OCI-LY3 (cell line): ENCODE measurements around the gene MMP7.
A peak's percentile ranks its signal among the peaks of the same experiment; 100 is the strongest.

ENCODE experiments used
- H2AFZ ChIP-seq: fragments of 200-600, 300-600 bp; shearing (Covaris generic); 2 replicates; pipeline ENCODE4 v1.6.0; 2014; ENCODE audit warnings: antibody characterized with exemption, low read depth, low read length
- H3K27ac ChIP-seq: fragments of 200-600, 300-600 bp; sonication (generic); 2 replicates; pipeline ENCODE4 v1.5.1; 2014; ENCODE audit warnings: mild to moderate bottlenecking, low read length, moderate library complexity, mixed read lengths
- H3K27me3 ChIP-seq: fragments of 200-600, 300-600 bp; sonication (generic); 2 replicates; pipeline ENCODE4 v1.6.1; 2014; ENCODE audit warnings: low read depth, low read length, mixed read lengths
- H3K36me3 ChIP-seq: fragments of 200-600, 300-600 bp; sonication (generic); replicated peaks from 2 replicates; pipeline ENCODE3; 2014; ENCODE audit warnings: low read depth, low read length, mixed read lengths
- H3K4me1 ChIP-seq: fragments of 300-600, 200-600 bp; sonication (generic); 2 replicates; pipeline ENCODE4 v1.6.1; 2014; ENCODE audit warnings: low read length, mixed read lengths
- H3K4me2 ChIP-seq: fragments of 200-600, 300-600 bp; sonication (generic); 2 replicates; pipeline ENCODE4 v1.6.1; 2014; ENCODE audit warnings: low read length, mixed read lengths
- H3K4me3 ChIP-seq: fragments of 300-600, 200-600 bp; sonication (generic); 2 replicates; pipeline ENCODE4 v1.5.1; 2014; ENCODE audit warnings: antibody characterized with exemption, mild to moderate bottlenecking, low read length, moderate library complexity
- H3K79me2 ChIP-seq: fragments of 300-600, 200-600 bp; shearing (Covaris generic); 2 replicates; pipeline ENCODE4 v1.6.1; 2014; ENCODE audit warnings: mild to moderate bottlenecking, low read length, mixed read lengths
- H3K9ac ChIP-seq: fragments of 300-600, 200-600 bp; shearing (Covaris generic); 2 replicates; pipeline ENCODE4 v1.6.0; 2014; ENCODE audit warnings: mild to moderate bottlenecking, low read length, moderate library complexity
- H3K9me3 ChIP-seq: fragments of 200-600, 300-600 bp; shearing (Covaris generic); 2 replicates; pipeline ENCODE4 v1.6.1; 2014; ENCODE audit warnings: low read length, mixed read lengths; ENCODE audit not compliant: insufficient read depth
- H4K20me1 ChIP-seq: fragments of 200-600, 300-600 bp; sonication (generic); 2 replicates; pipeline ENCODE4 v1.6.1; 2016; ENCODE audit warnings: low read length, mixed read lengths; ENCODE audit not compliant: insufficient read depth
- CTCF ChIP-seq: fragments of 200-600, 300-600 bp; sonication (generic); IDR thresholded peaks from 2 replicates; pipeline ENCODE4 v1.5.1; 2014; ENCODE audit warnings: antibody characterized with exemption, low read length, low read depth
- EZH2phosphoT487 ChIP-seq: fragments of 200-600 bp; shearing (Covaris generic); IDR thresholded peaks from 2 replicates; pipeline ENCODE4 v1.6.1; 2018; ENCODE audit warnings: antibody characterized with exemption, mixed run types, low read depth

The MMP7 gene

DNA sequence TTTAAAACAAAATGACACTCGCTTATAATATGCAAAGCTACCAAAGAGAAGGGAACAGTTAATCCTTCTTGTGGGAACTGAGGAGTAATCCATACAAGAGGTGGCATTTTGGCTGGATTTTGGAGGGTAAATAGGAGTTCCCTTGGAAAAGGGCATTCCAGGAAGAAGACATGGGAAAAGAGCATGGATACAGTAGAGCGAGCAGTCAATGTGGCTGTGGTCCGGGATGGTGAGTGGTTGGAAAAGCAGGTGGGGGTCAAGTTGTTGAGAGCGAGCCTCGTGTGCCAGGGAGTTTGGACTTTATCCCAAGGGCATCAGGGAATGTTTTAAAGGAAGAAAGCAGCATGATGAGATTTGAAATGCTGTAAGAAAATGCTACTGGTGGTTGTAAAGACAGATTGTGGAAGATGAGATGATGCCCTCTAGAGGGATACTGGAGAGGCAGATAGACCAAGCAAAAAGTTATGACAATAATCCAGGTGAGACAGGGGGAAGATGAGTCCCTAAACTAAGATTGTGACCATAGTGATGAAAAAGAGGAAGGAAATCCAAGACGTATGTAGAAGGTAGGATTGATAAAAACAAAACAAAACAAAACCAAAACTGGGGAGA, 3.8 kb upstream of the MMP7 start:
- H2AFZ ChIP-seq: no peak overlapping the region
- H3K79me2 ChIP-seq: no peaks in the 10 kb centered on the region
- H3K27ac ChIP-seq: no peak overlapping the region
- H3K27me3 ChIP-seq: no peaks in the 10 kb centered on the region
- TF ChIP-seq EZH2phosphoT487 (no peak), CTCF (peak; percentile 51)
- no peaks in the 10 kb centered on the region for H3K9me3 ChIP-seq
- no peaks in the 10 kb centered on the region for H4K20me1 ChIP-seq
- H3K9ac ChIP-seq: no peak overlapping the region
- H3K4me3 ChIP-seq: no peak overlapping the region
- H3K4me1 ChIP-seq: peaks cover 21% of the 10 kb centered on the region
- H3K4me2 ChIP-seq: peak overlapping the region; percentile 30; the same call in 1 of the 2 replicates
- no peaks in the 10 kb centered on the region for H3K36me3 ChIP-seq

- H4K20me1 ChIP-seq: no peaks in the 10 kb centered on the region
- no peak overlapping the region for H3K4me2 ChIP-seq
- H3K4me3 ChIP-seq: no peak overlapping the region
- peaks cover 12% of the 10 kb centered on the region for H3K4me1 ChIP-seq
- no peak overlapping the region for H3K9ac ChIP-seq
- no peak overlapping the region for H2AFZ ChIP-seq
- no peak overlapping the region for H3K27ac ChIP-seq
- no peaks in the 10 kb centered on the region for H3K79me2 ChIP-seq
- no peaks in the 10 kb centered on the region for H3K36me3 ChIP-seq
- no peaks in the 10 kb centered on the region for H3K27me3 ChIP-seq
- TF ChIP-seq EZH2phosphoT487 (no peak), CTCF (no peak)
- no peaks in the 10 kb centered on the region for H3K9me3 ChIP-seq
Observed at GRCh38 chr11:102528618-102529017, 1.9 kb downstream of the MMP7 start.

- H3K27ac ChIP-seq: no peak overlapping the region
- no peak overlapping the region for H3K4me2 ChIP-seq
- H3K27me3 ChIP-seq: no peaks in the 10 kb centered on the region
- no peaks in the 10 kb centered on the region for H3K9me3 ChIP-seq
- no peaks in the 10 kb centered on the region for H3K36me3 ChIP-seq
- no peaks in the 10 kb centered on the region for H4K20me1 ChIP-seq
- no peak for TF ChIP-seq EZH2phosphoT487
- no peak for TF ChIP-seq CTCF
- H3K4me3 ChIP-seq: no peak overlapping the region
- peaks cover 17% of the 10 kb centered on the region for H3K4me1 ChIP-seq
- H3K79me2 ChIP-seq: no peaks in the 10 kb centered on the region
- H3K9ac ChIP-seq: no peak overlapping the region
- H2AFZ ChIP-seq: no peak overlapping the region
Observed at GRCh38 chr11:102527684-102528083, 2.9 kb downstream of the MMP7 start.

GRCh38 chr11:102527041-102527440, 3.5 kb downstream of the MMP7 start:
- H3K9ac ChIP-seq: no peak overlapping the region
- no peak overlapping the region for H3K4me3 ChIP-seq
- H3K36me3 ChIP-seq: no peaks in the 10 kb centered on the region
- H3K9me3 ChIP-seq: no peaks in the 10 kb centered on the region
- no peaks in the 10 kb centered on the region for H4K20me1 ChIP-seq
- no peak overlapping the region for H2AFZ ChIP-seq
- H3K4me1 ChIP-seq: peaks cover 23% of the 10 kb centered on the region
- H3K4me2 ChIP-seq: no peak overlapping the region
- TF ChIP-seq CTCF (no peak), EZH2phosphoT487 (no peak)
- H3K79me2 ChIP-seq: no peaks in the 10 kb centered on the region
- no peak overlapping the region for H3K27ac ChIP-seq
- no peaks in the 10 kb centered on the region for H3K27me3 ChIP-seq
